Parathyroid adenoma (tissue), 2 donors: Measurements from ENCODE around the gene SMARCD1.

Experiments
- H2AFZ ChIP-seq: fragments of 300-600 bp; sonication (generic); one replicate; pipeline ENCODE4 v1.7.0; 2017; ENCODE audit warnings: antibody characterized with exemption, mild to moderate bottlenecking
- H3K27ac ChIP-seq: fragments of 300-600 bp; sonication (generic); one replicate; pipeline ENCODE4 v1.7.0; 2017
- H3K27me3 ChIP-seq: fragments of 300-600 bp; sonication (generic); one replicate; pipeline ENCODE4 v1.7.0; 2017; ENCODE audit warnings: low read length; ENCODE audit not compliant: control insufficient read depth, insufficient read depth
- H3K36me3 ChIP-seq: fragments of 300-600 bp; sonication (generic); one replicate; pipeline ENCODE4 v1.7.0; 2017; ENCODE audit warnings: low read length; ENCODE audit not compliant: control insufficient read depth, insufficient read depth
- H3K4me1 ChIP-seq: fragments of 300-600 bp; sonication (generic); one replicate; pipeline ENCODE4 v1.7.0; 2017; ENCODE audit warnings: control low read depth
- H3K4me2 ChIP-seq: fragments of 300-600 bp; sonication (generic); one replicate; pipeline ENCODE4 v1.7.0; 2017; ENCODE audit warnings: low read length
- H3K4me3 ChIP-seq: fragments of 300-600 bp; sonication (generic); one replicate; pipeline ENCODE4 v1.7.0; 2017; ENCODE audit warnings: low read depth, low read length
- H3K79me2 ChIP-seq: fragments of 300-600 bp; sonication (generic); one replicate; pipeline ENCODE4 v1.7.0; 2017; ENCODE audit warnings: control low read depth
- H3K9ac ChIP-seq: fragments of 300-600 bp; sonication (generic); one replicate; pipeline ENCODE4 v1.7.0; 2017; ENCODE audit warnings: mild to moderate bottlenecking
- H3K9me3 ChIP-seq: fragments of 300-600 bp; sonication (generic); one replicate; pipeline ENCODE4 v1.7.0; 2017; ENCODE audit warnings: low read length; ENCODE audit not compliant: control insufficient read depth
- CTCF ChIP-seq: fragments of 300-600 bp; sonication (generic); IDR thresholded peaks from one replicate; pipeline ENCODE4 v1.7.0; 2017; ENCODE audit warnings: antibody characterized with exemption, mild to moderate bottlenecking
- donor health status: primary hyperparathyroidism.

Gene SMARCD1

GRCh38 chr12:50058743-50059312, 26.3 kb upstream of the SMARCD1 start:
- TF ChIP-seq CTCF = no peak
- H3K27me3 ChIP-seq = no peaks in the 10 kb centered on the region
- no peak overlapping the region for H3K4me3 ChIP-seq

GRCh38 chr12:50059440-50060119, 25.6 kb upstream of the SMARCD1 start:
- no peaks in the 10 kb centered on the region for H3K27me3 ChIP-seq
- no peaks in the 10 kb centered on the region for H3K9me3 ChIP-seq
- no peak for TF ChIP-seq CTCF
- H3K36me3 ChIP-seq = no peaks in the 10 kb centered on the region
- H3K27ac ChIP-seq = no peak overlapping the region
- no peak overlapping the region for H3K9ac ChIP-seq
- H3K4me2 ChIP-seq = no peak overlapping the region
- no peaks in the 10 kb centered on the region for H3K79me2 ChIP-seq
- H3K4me3 ChIP-seq = no peak overlapping the region
- no peak overlapping the region for H2AFZ ChIP-seq
- H3K4me1 ChIP-seq = peaks cover 10% of the 10 kb centered on the region

More at GRCh38 chr12:50058743-50059312, 26.3 kb upstream of the SMARCD1 start:
- Histone ChIP-seq H2AFZ (no peak overlapping the region), H3K79me2 (no peaks in the 10 kb centered on the region), H3K36me3 (no peaks in the 10 kb centered on the region), H3K4me1 (peaks cover 10% of the 10 kb centered on the region), H3K4me2 (no peak overlapping the region), H3K27ac (no peak overlapping the region), H3K9ac (no peak overlapping the region), H3K9me3 (no peaks in the 10 kb centered on the region)

- Histone ChIP-seq H3K9ac (no peak overlapping the region), H3K79me2 (no peaks in the 10 kb centered on the region), H3K36me3 (no peaks in the 10 kb centered on the region), H3K4me3 (no peak overlapping the region), H3K27me3 (no peaks in the 10 kb centered on the region), H3K4me2 (no peak overlapping the region), H3K4me1 (peaks cover 10% of the 10 kb centered on the region), H3K27ac (no peak overlapping the region), H2AFZ (no peak overlapping the region), H3K9me3 (no peaks in the 10 kb centered on the region)
- TF ChIP-seq CTCF = no peak
Observed at GRCh38 chr12:50060120-50060468, 25.0 kb upstream of the SMARCD1 start.

- Histone ChIP-seq H2AFZ (no peak overlapping the region), H3K27me3 (no peaks in the 10 kb centered on the region), H3K9me3 (no peaks in the 10 kb centered on the region), H3K27ac (no peak overlapping the region), H3K36me3 (no peaks in the 10 kb centered on the region), H3K79me2 (no peaks in the 10 kb centered on the region), H3K9ac (no peak overlapping the region), H3K4me2 (no peak overlapping the region), H3K4me3 (no peak overlapping the region), H3K4me1 (peaks cover 8% of the 10 kb centered on the region)
- no peak for TF ChIP-seq CTCF
Observed at GRCh38 chr12:50061171-50061570, 24.0 kb upstream of the SMARCD1 start.
